WTC11 (cell line): ENCODE data around the gene IL17RD.

Experiments
- CREB1 ChIP-seq: sonication (generic); formaldehyde crosslinking; IDR thresholded peaks from 2 replicates; pipeline ENCODE4 v1.8.0; 2023; ENCODE audit warnings: mild to moderate bottlenecking, missing genetic modification reagents
- CREM ChIP-seq: sonication (generic); formaldehyde crosslinking; IDR thresholded peaks from 2 replicates; pipeline ENCODE4 v1.8.1; 2022; ENCODE audit warnings: mild to moderate bottlenecking, missing genetic modification reagents, moderate library complexity
- IRF2 ChIP-seq: sonication (generic); formaldehyde crosslinking; IDR thresholded peaks from 2 replicates; pipeline ENCODE4 v1.8.0; 2022; ENCODE audit warnings: low read depth, missing genetic modification reagents, borderline replicate concordance
- JUN ChIP-seq: sonication (generic); formaldehyde crosslinking; IDR thresholded peaks from 2 replicates; pipeline ENCODE4 v1.8.0; 2023; ENCODE audit warnings: mild to moderate bottlenecking, missing genetic modification reagents
- SP1 ChIP-seq: sonication (generic); formaldehyde crosslinking; conservative IDR thresholded peaks from 2 replicates; pipeline ENCODE4 v1.8.1; 2022; ENCODE audit warnings: missing genetic modification reagents
- ZNF121 ChIP-seq: sonication (generic); formaldehyde crosslinking; IDR thresholded peaks from 2 replicates; pipeline ENCODE4 v1.8.0; 2023; ENCODE audit warnings: missing genetic modification reagents
- TF ChIP-seq, protein P1 (sequence below): fragments of 250-450 bp; sonication (Bioruptor Pico); IDR thresholded peaks from 2 replicates; pipeline ENCODE4 v2.1.2; 2022; ENCODE audit warnings: mild to moderate bottlenecking, moderate library complexity
- TF ChIP-seq, protein P2 (sequence below): fragments of 200-600 bp; IDR thresholded peaks from 2 replicates; pipeline ENCODE4 v1.8.0; 2022; ENCODE audit warnings: antibody characterized with exemption
- TF ChIP-seq, protein P3 (sequence below): sonication (generic); formaldehyde crosslinking; IDR thresholded peaks from 2 replicates; pipeline ENCODE4 v1.8.0; 2022; ENCODE audit warnings: mild to moderate bottlenecking, missing genetic modification reagents
- TF ChIP-seq, protein P4 (sequence below): sonication (generic); formaldehyde crosslinking; IDR thresholded peaks from 2 replicates; pipeline ENCODE4 v1.8.1; 2023; ENCODE audit warnings: mild to moderate bottlenecking, missing genetic modification reagents

DNA sequence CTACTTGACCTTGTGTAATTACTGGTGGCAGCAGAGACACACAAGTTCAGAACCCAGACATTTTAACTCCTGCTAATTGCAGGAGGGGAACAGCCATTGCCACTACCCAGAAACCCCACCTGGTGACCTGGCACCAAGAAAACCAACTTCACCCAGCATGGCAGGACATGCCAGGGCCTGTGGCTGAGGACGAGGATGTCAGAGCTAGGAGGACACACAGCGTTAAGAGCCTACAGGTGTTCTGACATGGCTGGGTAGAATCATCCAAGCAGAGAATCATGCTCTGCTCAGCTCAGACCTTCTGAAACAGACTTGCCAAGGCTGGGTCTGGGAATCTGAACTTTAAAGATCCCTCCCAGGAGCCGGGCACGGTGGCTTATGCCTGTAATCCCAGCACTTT is 116.4 kb downstream of the IL17RD start:
- TF ChIP-seq CREB1 (CRISPR knock-in tag) (no peak), ZNF121 (CRISPR knock-in tag) (no peak), JUN (CRISPR knock-in tag) (no peak), IRF2 (CRISPR knock-in tag) (no peak), SP1 (CRISPR knock-in tag) (no peak), CREM (no peak)
- TF ChIP-seq, protein P1, sequence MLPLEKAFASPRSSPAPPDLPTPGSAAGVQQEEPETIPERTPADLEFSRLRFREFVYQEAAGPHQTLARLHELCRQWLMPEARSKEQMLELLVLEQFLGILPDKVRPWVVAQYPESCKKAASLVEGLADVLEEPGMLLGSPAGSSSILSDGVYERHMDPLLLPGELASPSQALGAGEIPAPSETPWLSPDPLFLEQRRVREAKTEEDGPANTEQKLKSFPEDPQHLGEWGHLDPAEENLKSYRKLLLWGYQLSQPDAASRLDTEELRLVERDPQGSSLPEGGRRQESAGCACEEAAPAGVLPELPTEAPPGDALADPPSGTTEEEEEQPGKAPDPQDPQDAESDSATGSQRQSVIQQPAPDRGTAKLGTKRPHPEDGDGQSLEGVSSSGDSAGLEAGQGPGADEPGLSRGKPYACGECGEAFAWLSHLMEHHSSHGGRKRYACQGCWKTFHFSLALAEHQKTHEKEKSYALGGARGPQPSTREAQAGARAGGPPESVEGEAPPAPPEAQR (CRISPR knock-in tag) = no peak
- TF ChIP-seq, protein P2, sequence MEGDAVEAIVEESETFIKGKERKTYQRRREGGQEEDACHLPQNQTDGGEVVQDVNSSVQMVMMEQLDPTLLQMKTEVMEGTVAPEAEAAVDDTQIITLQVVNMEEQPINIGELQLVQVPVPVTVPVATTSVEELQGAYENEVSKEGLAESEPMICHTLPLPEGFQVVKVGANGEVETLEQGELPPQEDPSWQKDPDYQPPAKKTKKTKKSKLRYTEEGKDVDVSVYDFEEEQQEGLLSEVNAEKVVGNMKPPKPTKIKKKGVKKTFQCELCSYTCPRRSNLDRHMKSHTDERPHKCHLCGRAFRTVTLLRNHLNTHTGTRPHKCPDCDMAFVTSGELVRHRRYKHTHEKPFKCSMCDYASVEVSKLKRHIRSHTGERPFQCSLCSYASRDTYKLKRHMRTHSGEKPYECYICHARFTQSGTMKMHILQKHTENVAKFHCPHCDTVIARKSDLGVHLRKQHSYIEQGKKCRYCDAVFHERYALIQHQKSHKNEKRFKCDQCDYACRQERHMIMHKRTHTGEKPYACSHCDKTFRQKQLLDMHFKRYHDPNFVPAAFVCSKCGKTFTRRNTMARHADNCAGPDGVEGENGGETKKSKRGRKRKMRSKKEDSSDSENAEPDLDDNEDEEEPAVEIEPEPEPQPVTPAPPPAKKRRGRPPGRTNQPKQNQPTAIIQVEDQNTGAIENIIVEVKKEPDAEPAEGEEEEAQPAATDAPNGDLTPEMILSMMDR = no peak
- TF ChIP-seq, protein P3, sequence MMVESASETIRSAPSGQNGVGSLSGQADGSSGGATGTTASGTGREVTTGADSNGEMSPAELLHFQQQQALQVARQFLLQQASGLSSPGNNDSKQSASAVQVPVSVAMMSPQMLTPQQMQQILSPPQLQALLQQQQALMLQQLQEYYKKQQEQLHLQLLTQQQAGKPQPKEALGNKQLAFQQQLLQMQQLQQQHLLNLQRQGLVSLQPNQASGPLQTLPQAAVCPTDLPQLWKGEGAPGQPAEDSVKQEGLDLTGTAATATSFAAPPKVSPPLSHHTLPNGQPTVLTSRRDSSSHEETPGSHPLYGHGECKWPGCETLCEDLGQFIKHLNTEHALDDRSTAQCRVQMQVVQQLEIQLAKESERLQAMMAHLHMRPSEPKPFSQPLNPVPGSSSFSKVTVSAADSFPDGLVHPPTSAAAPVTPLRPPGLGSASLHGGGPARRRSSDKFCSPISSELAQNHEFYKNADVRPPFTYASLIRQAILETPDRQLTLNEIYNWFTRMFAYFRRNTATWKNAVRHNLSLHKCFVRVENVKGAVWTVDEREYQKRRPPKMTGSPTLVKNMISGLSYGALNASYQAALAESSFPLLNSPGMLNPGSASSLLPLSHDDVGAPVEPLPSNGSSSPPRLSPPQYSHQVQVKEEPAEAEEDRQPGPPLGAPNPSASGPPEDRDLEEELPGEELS (CRISPR knock-in tag) = no peak
- TF ChIP-seq, protein P4, sequence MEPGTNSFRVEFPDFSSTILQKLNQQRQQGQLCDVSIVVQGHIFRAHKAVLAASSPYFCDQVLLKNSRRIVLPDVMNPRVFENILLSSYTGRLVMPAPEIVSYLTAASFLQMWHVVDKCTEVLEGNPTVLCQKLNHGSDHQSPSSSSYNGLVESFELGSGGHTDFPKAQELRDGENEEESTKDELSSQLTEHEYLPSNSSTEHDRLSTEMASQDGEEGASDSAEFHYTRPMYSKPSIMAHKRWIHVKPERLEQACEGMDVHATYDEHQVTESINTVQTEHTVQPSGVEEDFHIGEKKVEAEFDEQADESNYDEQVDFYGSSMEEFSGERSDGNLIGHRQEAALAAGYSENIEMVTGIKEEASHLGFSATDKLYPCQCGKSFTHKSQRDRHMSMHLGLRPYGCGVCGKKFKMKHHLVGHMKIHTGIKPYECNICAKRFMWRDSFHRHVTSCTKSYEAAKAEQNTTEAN (CRISPR knock-in tag) = no peak
